GM19395 (cell line): Measurements from ENCODE around the gene MPG.

Experiments used
- ATAC-seq: cut with Tn5 transposase; IDR thresholded peaks from one replicate; pipeline ENCODE4 v1.9.1; 2021; ENCODE audit warnings: mild to moderate bottlenecking, moderate library complexity; ENCODE audit not compliant: unreplicated experiment

MPG gene

DNA sequence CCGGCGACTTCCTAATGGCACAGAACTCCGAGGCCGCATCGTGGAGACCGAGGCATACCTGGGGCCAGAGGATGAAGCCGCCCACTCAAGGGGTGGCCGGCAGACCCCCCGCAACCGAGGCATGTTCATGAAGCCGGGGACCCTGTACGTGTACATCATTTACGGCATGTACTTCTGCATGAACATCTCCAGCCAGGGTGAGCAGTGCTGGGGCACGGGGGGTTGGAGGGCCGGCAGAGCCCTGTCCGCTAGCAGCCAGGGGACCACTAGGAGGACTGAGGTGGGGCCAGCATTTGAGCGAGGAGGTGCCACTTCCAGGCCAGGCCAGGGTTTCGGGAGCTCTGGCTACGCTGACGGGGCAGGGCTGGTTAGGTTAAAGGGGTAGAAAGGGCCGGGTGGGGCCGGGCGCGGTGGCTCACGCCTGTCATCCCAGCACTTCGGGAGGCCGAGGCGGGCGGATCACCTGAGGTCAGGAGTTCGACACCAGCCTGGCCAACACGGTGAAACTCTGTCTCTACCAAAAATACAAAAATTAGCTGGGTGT, 5.1 kb downstream of the MPG start:
- no peak for ATAC-seq

DNA sequence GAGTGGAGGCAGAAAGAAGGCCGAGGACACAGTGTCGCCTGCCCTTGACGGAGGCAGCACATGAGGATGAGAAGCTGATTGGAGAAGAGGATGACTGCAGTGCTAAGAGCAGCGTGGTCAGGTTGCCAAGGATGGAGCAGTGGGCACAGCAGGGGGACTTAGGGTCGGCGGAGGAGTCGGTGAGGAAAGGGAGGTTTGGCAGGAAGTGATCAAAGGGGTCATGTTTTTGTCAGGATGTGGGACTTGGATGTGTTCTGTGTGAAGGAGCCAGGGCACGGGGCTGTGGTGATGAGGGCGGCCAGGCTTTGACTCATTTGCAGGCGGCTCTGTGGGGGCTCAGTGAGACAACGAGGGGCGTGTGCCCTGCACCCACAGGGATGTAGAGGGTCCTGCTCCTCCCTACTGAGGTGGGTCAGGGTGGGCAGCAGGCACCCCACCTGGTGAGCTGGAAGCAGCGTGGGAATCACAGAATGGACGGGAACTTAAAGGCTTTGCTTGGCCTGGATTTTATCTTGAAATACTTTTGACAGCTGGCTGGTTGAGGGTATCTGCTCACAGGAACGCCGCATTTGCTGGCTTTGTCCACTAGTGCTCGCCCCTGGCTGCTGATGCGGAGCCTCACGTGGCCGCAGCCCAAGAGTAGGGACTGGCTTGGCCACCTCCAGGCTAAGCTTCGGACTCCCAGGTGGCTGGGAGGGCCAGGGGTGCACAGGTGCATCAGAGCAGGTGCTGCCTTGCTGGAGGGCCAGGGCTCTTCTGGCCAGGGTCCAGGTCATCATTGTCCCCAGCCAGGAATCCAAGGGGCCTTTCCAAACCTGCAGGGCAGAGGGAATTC, 6.0 kb downstream of the MPG start:
- ATAC-seq = no peak

GRCh38 chr16:84718-85406, 6.8 kb downstream of the MPG start:
- peak; percentile 59 for ATAC-seq

DNA sequence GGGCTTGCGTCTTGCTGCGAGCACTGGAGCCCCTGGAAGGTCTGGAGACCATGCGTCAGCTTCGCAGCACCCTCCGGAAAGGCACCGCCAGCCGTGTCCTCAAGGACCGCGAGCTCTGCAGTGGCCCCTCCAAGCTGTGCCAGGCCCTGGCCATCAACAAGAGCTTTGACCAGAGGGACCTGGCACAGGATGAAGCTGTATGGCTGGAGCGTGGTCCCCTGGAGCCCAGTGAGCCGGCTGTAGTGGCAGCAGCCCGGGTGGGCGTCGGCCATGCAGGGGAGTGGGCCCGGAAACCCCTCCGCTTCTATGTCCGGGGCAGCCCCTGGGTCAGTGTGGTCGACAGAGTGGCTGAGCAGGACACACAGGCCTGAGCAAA, 7.4 kb downstream of the MPG start:
- ATAC-seq = no peak

DNA sequence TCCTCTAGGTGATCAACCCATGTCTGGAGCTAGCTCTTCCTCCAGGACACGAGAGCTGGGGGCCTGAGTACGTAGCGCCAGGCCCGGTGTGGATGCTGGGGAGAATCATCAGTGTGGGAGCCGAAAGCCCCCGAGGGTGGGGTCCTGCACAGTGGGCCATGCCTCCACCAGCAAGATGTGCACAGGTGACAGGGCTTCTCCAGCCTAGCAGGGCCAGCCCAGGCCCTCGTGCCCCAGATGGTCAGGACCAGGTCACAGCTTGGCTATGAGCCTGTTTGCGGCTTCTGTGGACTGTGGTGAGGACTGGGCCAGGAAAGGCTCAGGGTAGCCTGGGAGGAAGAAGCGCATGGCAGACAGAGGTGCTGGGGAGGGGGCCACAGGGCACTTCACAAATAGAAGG, 7.8 kb downstream of the MPG start:
- no peak for ATAC-seq

GRCh38 chr16:86483-86952, 8.5 kb downstream of the MPG start:
- ATAC-seq = no peak

GRCh38 chr16:88613-89012, 10.6 kb downstream of the MPG start:
- ATAC-seq = no peak

DNA sequence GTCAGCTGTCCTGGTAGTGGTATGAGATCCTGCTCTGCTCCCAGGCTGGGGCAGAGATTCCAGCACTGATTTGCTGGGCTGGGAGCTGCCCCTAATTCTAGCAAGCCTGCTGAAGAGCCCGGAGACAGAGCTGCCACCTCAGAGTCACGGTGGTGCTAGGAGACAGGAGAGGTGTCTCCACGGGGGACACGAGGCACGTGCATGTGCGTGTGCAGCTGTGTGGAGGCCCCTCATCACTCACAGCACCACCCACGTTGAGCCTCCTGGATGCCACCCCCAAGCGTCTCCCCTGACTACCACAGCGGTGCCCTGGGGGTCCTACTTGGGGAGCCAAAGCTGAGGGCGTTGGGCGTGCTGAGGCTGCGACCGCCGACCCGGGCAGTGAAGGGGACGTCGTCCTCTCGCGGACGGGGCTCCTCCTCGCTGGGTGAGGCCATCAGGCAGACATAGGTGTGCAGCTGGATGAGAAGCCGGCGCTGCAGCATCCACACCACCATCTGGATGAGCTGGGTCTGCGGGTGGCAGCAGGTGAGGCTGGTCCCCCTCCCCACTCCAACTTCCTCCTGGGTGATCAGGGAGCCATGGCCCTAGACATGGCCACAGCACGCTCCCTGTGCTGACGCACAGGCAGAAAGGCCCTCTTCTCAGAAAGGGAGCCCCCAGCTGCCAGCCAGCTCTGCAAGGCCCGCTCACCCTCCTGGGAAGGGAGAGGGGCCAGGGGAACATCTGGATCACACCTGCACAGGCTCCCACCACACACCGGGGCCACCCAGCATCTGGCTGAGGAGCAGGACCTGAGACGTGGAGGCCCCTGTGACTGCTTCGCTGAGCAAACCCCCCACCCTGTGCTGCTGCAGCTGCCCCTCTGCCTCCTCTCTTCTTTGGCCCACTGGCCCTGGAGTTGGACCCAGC, 11.6 kb downstream of the MPG start:
- ATAC-seq = no peak

- no peak for ATAC-seq
Measured at GRCh38 chr16:91484-91883, 13.5 kb downstream of the MPG start.

DNA sequence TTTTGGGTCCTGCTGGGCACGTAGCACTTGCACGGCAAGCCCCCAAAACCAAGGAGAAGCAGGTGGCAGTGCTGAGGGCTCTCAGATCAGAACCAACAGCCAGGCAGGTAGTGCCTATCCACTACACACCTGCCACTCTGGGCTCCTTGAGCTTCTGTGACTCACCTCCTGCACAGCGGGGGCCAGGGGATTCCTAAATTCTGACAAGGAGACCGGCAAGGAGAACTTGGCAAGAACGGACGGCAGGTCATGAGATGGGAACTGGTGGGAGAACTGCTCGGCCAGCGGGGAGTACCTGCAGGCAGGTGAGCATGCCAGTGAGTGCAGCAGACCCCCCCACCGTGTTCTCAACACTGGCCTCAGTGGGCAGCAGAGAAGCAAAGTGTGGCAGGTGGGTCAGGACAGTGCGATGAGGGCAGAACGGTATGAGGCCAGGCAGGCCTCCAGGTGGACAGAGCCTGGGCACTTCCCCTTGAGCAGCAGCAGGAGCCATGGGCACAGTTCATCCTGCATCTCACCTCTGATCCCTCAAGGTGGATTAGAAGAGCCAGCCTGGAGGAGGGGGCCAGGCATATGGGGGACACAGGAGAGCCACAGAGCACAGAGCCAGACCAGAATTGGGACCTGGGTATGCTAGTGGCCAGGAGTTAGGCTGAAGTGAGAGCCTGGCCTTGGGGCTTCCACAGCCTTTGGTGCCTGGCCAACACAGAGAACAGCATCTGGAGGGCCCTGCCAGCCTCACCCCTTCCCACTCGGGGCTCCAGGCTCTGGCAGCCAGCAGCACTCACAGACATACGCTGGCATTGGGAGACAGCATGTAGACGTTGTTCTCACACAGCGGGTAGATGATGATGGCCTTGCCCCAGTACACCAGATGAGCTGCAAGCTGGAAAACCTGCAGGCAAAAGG, 14.7 kb downstream of the MPG start:
- ATAC-seq = no peak

DNA sequence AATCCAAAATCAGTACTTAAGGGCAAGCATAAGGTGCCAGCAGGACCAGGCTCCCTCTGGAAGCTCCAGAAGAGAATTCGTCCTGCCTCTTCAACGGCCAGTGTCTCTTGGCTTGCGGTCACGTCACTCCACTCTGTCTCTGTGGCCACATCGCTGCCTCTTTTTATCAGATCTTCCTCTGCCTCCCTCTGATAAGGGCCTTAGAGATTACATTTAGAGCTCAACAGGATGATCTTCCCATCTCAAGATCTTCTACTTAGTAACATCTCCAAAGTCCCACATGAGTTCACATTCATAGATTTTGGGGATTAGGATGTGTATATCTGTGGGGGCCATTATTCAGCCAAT, 16.9 kb downstream of the MPG start:
- ATAC-seq = no peak

DNA sequence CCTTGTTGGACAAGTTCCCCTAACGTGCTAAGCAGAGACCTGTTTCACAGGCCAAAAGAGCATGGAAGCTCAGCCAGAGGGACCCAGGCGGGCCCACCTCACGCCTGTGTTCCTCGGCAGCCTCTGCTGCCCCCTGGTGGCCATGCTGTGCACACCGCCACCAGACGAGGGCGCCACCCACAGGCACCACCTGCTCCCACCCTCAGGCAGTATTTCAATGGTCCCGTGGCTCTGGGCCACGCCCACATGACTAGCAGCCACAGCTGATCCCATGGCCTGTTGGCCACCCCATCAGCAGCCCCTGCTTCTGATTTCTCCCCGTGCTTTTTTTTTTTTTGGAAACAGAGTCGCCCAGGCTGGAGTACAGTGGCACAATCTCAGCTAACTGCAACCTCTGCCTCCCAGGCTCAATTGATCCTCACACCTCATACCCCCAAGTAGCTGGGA, 18.9 kb downstream of the MPG start:
- peak; percentile 73 for ATAC-seq

DNA sequence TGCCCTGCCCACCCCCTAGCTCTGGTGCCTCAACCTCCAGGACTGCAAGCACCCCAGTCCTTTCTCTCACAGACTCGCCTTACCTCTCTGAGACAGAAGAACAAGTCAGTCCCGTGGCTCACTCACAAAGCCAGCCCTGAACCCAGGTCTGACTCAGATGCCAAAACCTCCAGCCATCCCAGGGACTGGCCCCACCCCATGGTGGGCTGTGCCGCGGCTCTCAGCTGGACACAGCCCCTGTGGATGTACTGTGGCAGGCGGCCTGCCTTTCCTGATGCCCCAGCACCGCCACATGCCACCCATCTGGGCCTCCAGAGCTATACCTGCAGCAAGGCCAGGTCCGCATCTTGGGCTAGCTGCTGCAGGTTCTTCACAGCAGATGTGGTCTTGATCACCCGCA, 19.8 kb downstream of the MPG start:
- no peak for ATAC-seq

- no peak for ATAC-seq
Measured at GRCh38 chr16:100989-101388, 23.0 kb downstream of the MPG start.

DNA sequence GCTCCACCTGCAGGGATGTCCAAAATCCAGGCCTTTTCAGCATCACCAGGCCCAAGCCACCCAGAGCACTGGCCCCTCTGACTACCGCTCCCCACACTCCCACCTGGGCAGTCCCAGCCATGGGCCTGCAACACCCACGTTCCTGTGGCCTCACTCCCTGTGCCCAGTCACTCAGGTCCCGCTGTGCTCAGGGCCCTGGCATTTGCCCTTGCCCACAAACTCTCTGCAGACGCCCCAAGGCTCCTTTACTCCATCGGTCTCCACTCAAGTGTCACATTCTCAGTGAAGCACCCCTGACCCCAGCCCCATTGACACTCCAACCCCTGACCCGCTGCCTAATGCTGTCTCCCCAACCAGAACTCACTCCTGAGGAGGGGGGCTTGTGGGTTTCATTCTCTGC, 23.6 kb downstream of the MPG start:
- no peak for ATAC-seq

- no peak for ATAC-seq
Measured at GRCh38 chr16:102060-102855, 24.2 kb downstream of the MPG start.

DNA sequence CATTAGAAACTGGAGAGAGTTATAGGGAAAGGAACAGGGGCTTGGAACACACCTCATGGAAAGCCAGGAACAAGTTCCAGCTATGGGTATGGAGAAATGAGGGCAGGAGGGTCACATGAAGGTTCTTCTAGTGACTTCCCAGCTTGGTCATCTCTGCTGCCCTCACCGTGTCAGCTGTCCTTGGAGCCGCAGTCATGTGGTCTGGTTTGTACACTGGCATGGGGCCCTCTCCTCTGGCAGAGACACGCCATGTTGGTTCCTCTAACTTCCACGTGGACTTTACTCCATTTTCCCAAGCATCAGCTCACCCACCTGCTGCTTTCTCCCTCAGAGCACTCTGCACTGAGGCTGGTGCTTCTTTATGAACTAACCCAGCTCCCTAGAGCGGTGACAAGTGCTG, 26.3 kb downstream of the MPG start:
- ATAC-seq = no peak

- no peak for ATAC-seq
Measured at GRCh38 chr16:104928-105327, 26.9 kb downstream of the MPG start.

DNA sequence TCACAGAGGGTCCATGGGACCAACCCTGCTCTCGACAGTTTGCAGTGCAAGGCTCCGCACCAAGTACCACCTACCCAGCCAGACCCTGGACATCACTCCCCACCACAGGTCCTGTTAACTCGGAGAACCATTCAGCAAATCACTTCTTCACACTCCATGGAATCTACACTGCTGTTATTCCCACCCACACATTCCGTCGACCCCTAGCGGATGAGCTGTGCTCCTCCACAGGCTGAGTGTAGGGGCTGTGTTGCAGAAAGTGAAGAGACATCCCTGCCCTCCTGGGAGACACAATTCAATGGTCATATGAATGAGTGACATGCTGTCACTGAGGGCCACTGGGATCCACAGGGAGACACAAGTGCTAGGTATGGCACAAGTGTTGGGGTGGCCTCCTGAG, 27.5 kb downstream of the MPG start:
- no peak for ATAC-seq
